Measurements from ENCODE around the gene GPC5. TPM values are rescaled to one million over a fixed set of nuclear protein-coding genes. Genes with fewer than 3 reads are reported as not detected.

Gene GPC5
- total and polyA plus RNA-seq, 3 donors from 2014 or later: 11.5 to 81.8 (median 52.1) TPM

DNA sequence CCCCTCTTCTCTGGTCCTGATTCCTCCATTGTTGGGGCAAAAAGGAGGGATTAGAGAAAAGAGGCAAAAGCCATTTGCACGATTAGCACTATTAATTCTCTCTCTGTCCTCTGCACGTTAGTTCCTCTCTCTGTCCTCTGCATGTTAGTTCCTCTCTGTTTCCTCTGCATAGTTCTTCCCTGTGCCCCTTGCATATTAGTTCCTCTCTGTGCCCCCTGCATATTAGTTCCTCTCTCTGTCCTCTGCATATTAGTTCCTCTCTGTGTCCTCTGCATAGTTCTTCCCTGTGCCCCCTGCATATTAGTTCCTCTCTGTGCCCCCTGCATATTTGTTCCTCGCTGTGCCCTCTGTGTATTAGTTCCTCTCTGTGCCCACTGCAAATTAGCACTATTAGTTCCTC lies 981.0 kb downstream of the GPC5 start:
- no peak overlapping the region for H3K27ac ChIP-seq
- no peaks in the 10 kb centered on the region for H3K27me3 ChIP-seq
- no peaks in the 10 kb centered on the region for H3K36me3 ChIP-seq (ENCODE audit: low read depth, missing control alignments)
- intact Hi-C loops (cut with DNase I; ENCODE audit: low total_unique reads): no loop called here
- no peaks in the 10 kb centered on the region for H3K4me1 ChIP-seq
- no peaks in the 10 kb centered on the region for H3K9me3 ChIP-seq
- no peak overlapping the region for H3K4me3 ChIP-seq
- DNase-seq: no peak
- WGBS, 2 donors: 61 to 79% methylated on average over 3 of the region's 3 CpGs
- TF ChIP-seq CTCF (IDR thresholded peaks at IDR 0.05): no peak

GRCh38 chr13:92384410-92384809 lies 986.0 kb downstream of the GPC5 start:
- 64 to 69% methylated on average over 5 of the region's 5 CpGs for WGBS, 2 donors
- TF ChIP-seq POLR2A (IDR thresholded peaks at IDR 0.05): no peak
- no peak for TF ChIP-seq CTCF (IDR thresholded peaks at IDR 0.05)
- no peaks in the 10 kb centered on the region for H3K27me3 ChIP-seq
- intact Hi-C loops (cut with DNase I; ENCODE audit: low total_unique reads): no loop called here
- no peaks in the 10 kb centered on the region for H3K4me1 ChIP-seq
- no peaks in the 10 kb centered on the region for H3K36me3 ChIP-seq (ENCODE audit: low read depth, missing control alignments)
- H3K4me3 ChIP-seq: no peak overlapping the region
- no peak overlapping the region for H3K27ac ChIP-seq
- no peaks in the 10 kb centered on the region for H3K9me3 ChIP-seq
- no peak for DNase-seq

DNA sequence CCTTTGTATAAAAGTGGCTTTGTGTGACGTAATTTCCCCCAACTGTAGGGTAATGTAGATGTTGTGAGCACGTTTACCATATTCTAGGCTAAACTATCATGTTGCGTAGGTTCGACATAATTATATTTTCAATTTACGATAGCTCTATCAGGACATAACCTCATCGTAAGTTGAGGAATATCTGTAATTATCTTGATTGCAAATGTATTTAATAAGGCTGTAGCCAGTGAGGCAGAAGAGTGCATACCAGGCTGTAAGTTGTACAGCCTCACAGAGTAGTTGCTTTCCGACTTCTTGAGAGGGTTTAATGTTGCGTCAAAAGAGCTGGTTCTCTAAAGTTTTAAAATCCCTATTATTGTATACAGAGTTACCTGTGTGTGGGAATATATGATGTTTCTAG lies 988.8 kb downstream of the GPC5 start:
- Histone ChIP-seq H3K4me1 (no peaks in the 10 kb centered on the region), H3K9me3 (no peaks in the 10 kb centered on the region), H3K4me3 (no peak overlapping the region), H3K27ac (no peak overlapping the region), H3K36me3 (ENCODE audit: low read depth, missing control alignments) (no peaks in the 10 kb centered on the region), H3K27me3 (no peaks in the 10 kb centered on the region)
- DNase-seq: no peak
- WGBS, 2 donors: 80 to 93% methylated on average over 8 of the region's 8 CpGs
- no peak for TF ChIP-seq CTCF (IDR thresholded peaks at IDR 0.05)
- TF ChIP-seq POLR2A (IDR thresholded peaks at IDR 0.05): no peak
- intact Hi-C loops (cut with DNase I; ENCODE audit: low total_unique reads): no loop called here

- H3K9me3 ChIP-seq: no peaks in the 10 kb centered on the region
- 79 to 86% methylated on average over 4 of the region's 4 CpGs for WGBS, 2 donors
- no peaks in the 10 kb centered on the region for H3K36me3 ChIP-seq (ENCODE audit: low read depth, missing control alignments)
- DNase-seq: no peak
- no peak overlapping the region for H3K4me3 ChIP-seq
- H3K27ac ChIP-seq: no peak overlapping the region
- intact Hi-C loops (cut with DNase I; ENCODE audit: low total_unique reads): no loop called here
- TF ChIP-seq CTCF (IDR thresholded peaks at IDR 0.05) (no peak), POLR2A (IDR thresholded peaks at IDR 0.05) (no peak)
- H3K4me1 ChIP-seq: no peaks in the 10 kb centered on the region
- H3K27me3 ChIP-seq: no peaks in the 10 kb centered on the region
These were observed 991.8 kb downstream of the GPC5 start for GRCh38 chr13:92390217-92390616.

DNA sequence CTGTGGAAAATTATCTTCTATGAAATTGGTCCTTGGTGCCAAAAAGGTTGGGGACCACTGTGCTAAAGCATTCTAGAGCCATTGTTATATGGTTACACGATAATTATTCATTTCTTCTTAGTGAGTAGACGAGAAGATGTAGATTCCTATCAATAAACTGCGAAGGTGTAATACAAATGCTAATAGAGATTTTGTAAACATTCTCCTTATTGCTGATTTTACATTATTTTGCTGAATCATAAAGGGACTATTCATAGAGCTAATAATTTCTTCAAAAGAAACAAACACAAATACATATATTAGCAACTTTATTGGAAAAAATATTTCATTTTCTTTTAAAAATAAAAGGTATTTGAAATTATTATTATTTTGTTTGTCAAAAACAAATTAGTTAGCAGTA lies 1005.2 kb downstream of the GPC5 start:
- DNase-seq: no peak
- Histone ChIP-seq H3K36me3 (ENCODE audit: low read depth, missing control alignments) (no peaks in the 10 kb centered on the region), H3K4me1 (no peaks in the 10 kb centered on the region), H3K27me3 (no peaks in the 10 kb centered on the region), H3K9me3 (no peaks in the 10 kb centered on the region), H3K27ac (no peak overlapping the region), H3K4me3 (no peak overlapping the region)
- TF ChIP-seq POLR2A (IDR thresholded peaks at IDR 0.05) (no peak), CTCF (IDR thresholded peaks at IDR 0.05) (no peak)
- intact Hi-C loops (cut with DNase I; ENCODE audit: low total_unique reads): no loop called here
- WGBS, 2 donors: 88 to 89% methylated on average over 3 of the region's 3 CpGs

Data from testis (tissue), 3 donors.